ENCODE results near the gene ALG3.

The ALG3 gene

GRCh38 chr3:184234224-184234623, 14.5 kb downstream of the ALG3 start:
- TF ChIP-seq FOXP2 (optimal IDR thresholded peaks at IDR 0.05; ENCODE audit: borderline replicate concordance, extremely low read depth, extremely low read length, insufficient read depth), result no peak
- TF ChIP-seq, protein P1, sequence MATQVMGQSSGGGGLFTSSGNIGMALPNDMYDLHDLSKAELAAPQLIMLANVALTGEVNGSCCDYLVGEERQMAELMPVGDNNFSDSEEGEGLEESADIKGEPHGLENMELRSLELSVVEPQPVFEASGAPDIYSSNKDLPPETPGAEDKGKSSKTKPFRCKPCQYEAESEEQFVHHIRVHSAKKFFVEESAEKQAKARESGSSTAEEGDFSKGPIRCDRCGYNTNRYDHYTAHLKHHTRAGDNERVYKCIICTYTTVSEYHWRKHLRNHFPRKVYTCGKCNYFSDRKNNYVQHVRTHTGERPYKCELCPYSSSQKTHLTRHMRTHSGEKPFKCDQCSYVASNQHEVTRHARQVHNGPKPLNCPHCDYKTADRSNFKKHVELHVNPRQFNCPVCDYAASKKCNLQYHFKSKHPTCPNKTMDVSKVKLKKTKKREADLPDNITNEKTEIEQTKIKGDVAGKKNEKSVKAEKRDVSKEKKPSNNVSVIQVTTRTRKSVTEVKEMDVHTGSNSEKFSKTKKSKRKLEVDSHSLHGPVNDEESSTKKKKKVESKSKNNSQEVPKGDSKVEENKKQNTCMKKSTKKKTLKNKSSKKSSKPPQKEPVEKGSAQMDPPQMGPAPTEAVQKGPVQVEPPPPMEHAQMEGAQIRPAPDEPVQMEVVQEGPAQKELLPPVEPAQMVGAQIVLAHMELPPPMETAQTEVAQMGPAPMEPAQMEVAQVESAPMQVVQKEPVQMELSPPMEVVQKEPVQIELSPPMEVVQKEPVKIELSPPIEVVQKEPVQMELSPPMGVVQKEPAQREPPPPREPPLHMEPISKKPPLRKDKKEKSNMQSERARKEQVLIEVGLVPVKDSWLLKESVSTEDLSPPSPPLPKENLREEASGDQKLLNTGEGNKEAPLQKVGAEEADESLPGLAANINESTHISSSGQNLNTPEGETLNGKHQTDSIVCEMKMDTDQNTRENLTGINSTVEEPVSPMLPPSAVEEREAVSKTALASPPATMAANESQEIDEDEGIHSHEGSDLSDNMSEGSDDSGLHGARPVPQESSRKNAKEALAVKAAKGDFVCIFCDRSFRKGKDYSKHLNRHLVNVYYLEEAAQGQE (IDR thresholded peaks at IDR 0.05; ENCODE audit: insufficient read depth in 1 of 2, low read depth in 2 of 2, low read length in 2 of 2), result no peak
- TF ChIP-seq POLR2AphosphoS5 (IDR thresholded peaks at IDR 0.05; ENCODE audit: low read depth, low read length), result no peak
- no peak for TF ChIP-seq SIN3A (IDR thresholded peaks at IDR 0.05; ENCODE audit: borderline replicate concordance, insufficient read depth, low read length)
- no peak for TF ChIP-seq TAF1 (IDR thresholded peaks at IDR 0.05; ENCODE audit: borderline replicate concordance, insufficient read depth, low read length)

DNA sequence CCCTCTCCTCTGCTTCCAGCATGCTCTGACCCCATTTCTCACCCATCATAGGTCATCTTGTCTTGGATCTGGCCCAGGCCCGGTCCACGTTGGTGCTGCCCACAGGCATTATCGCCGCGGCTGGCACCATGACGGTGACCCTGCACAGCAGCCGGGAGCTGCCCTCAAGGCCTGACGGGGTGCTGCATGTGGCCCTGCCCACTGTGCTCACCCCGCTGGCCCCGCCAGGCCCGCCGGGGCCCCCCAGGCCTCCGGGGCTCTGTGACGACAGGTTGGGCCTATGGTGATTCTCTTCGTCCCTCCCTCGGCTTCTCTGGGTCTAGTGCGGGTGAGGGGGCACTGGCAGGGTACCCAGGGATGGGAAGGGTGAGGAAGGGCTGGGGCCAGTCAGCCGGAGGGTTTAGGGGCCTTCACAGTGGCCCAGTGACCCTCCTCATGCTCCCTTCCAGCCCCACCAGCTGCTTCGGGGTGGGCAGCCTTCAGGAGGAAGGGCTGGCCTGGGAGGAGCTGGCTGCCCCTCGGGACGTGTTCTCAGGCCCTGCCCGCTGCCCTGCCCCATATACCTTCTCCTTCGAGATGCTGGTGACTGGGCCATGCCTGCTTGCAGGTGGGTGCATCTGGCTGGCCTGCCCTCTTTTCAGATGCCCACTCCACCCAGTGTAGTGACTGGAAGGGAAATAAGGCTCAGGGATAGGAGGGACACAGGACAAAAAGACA, 15.5 kb downstream of the ALG3 start:
- TF ChIP-seq FOXP2 (optimal IDR thresholded peaks at IDR 0.05; ENCODE audit: borderline replicate concordance, extremely low read depth, extremely low read length, insufficient read depth) (no peak), POLR2AphosphoS5 (IDR thresholded peaks at IDR 0.05; ENCODE audit: low read depth, low read length) (no peak), SIN3A (IDR thresholded peaks at IDR 0.05; ENCODE audit: borderline replicate concordance, insufficient read depth, low read length) (no peak), TAF1 (IDR thresholded peaks at IDR 0.05; ENCODE audit: borderline replicate concordance, insufficient read depth, low read length) (no peak)
- TF ChIP-seq, protein P1 (IDR thresholded peaks at IDR 0.05; ENCODE audit: insufficient read depth in 1 of 2, low read depth in 2 of 2, low read length in 2 of 2), result no peak

GRCh38 chr3:184231671-184232070, 17.1 kb downstream of the ALG3 start:
- TF ChIP-seq FOXP2 (optimal IDR thresholded peaks at IDR 0.05; ENCODE audit: borderline replicate concordance, extremely low read depth, extremely low read length, insufficient read depth), result no peak
- no peak for TF ChIP-seq TAF1 (IDR thresholded peaks at IDR 0.05; ENCODE audit: borderline replicate concordance, insufficient read depth, low read length)
- TF ChIP-seq, protein P1 (IDR thresholded peaks at IDR 0.05; ENCODE audit: insufficient read depth in 1 of 2, low read depth in 2 of 2, low read length in 2 of 2), result no peak
- TF ChIP-seq POLR2AphosphoS5 (IDR thresholded peaks at IDR 0.05; ENCODE audit: low read depth, low read length), result no peak
- TF ChIP-seq SIN3A (IDR thresholded peaks at IDR 0.05; ENCODE audit: borderline replicate concordance, insufficient read depth, low read length), result no peak

DNA sequence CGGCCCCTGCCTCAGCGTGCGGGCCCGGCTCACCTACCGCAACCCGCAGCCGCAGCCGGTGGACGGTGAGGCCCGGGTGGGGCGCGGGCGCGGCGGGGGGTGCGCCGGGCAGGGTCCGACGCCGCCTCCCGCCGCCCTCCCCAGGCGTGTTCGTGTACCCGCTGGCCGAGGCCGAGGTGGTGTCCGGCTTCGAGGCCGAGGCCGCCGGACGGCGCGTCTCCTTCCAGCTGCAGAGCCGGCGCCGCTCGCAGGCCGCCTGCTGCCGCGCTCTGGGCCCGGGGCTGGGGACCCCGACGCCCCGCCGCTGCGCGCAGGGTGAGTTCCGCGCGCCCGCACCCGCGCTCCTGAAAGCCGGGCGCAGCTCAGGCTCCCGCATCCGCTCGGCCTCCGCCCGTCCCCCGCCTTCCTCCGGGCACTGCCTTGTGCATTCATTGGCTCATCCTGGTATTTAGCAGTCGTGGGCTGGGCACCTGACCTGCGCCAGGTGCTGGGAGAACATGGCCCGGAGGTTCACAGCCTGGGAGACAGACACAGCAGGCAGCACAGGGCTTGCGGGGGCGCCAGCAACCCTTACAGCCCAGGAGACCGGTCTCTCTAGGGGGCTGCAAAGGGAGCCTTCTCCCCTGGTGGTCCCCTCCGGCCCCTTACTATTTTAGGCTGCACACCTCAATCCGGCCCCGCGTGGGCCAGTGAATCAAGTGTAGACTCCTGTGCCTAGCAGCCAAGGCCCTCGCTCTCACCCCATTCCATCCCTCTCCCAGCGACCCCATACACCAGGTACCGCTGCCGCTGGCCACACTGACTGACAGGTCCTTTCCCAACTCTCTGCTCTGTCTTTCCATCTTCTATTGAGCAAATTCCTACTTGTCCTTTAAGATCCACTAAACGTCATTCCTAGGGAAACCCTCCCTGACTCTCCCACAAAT, 17.9 kb downstream of the ALG3 start:
- no peak for TF ChIP-seq TAF1 (IDR thresholded peaks at IDR 0.05; ENCODE audit: borderline replicate concordance, insufficient read depth, low read length)
- TF ChIP-seq SIN3A (IDR thresholded peaks at IDR 0.05; ENCODE audit: borderline replicate concordance, insufficient read depth, low read length), result no peak
- TF ChIP-seq FOXP2 (optimal IDR thresholded peaks at IDR 0.05; ENCODE audit: borderline replicate concordance, extremely low read depth, extremely low read length, insufficient read depth), result no peak
- no peak for TF ChIP-seq POLR2AphosphoS5 (IDR thresholded peaks at IDR 0.05; ENCODE audit: low read depth, low read length)
- TF ChIP-seq, protein P1 (IDR thresholded peaks at IDR 0.05; ENCODE audit: insufficient read depth in 1 of 2, low read depth in 2 of 2, low read length in 2 of 2), result no peak

Data from PFSK-1 (cell line).